HCT116 (cell line): ENCODE measurements around the gene PSKH1. TPM values are rescaled to one million over a fixed set of nuclear protein-coding genes. Genes with fewer than 3 reads are reported as not detected.

Experiments used
- ATAC-seq: fragments of 200-7000 bp; cut with Tn5 transposase; 2 replicates; pipeline ENCODE4 v1.9.1; 2020; ENCODE audit warnings: mild to moderate bottlenecking, moderate library complexity
- BruUV-seq: library from RNA; stranded (reverse); fragments of 400-500 nt; replicated peaks from 2 replicates; lab custom pipeline; 2021; lab: Mats Ljungman, UMichigan
- CTCF ChIA-PET: fragments of 300-600 bp; sonication (Branson Sonifier 250); formaldehyde crosslinking; loops from one replicate; lab custom pipeline; 2021; ENCODE audit warnings: antibody characterized with exemption; lab: Charles Lee
- POLR2A ChIA-PET: fragments of 300-600, 350-600 bp; sonication (Branson Sonifier 250); formaldehyde crosslinking; loops from one replicate; lab custom pipeline; 2021; ENCODE audit warnings: antibody characterized with exemption; lab: Charles Lee
- RAD21 ChIA-PET, 2 experiments: fragments of 300-600 bp; sonication (Branson Sonifier 250); formaldehyde crosslinking; loops; one replicate each; lab custom pipeline; 2023; ENCODE audit warnings: low total read pairs in 2 of 2; ENCODE audit not compliant: uncharacterized antibody in 2 of 2, unreplicated experiment in 2 of 2, low non-redundant PET in 1 of 2; lab: Charles Lee
- DNase-seq: peaks from one replicate; pipeline ENCODE4 v3.0.0-alpha.2; 2010; ENCODE audit warnings: low read depth, low spot score
- H2AFZ ChIP-seq: fragments of 200-600 bp; shearing (Covaris generic), sonication (generic); 2 replicates; pipeline ENCODE4 v1.6.1; 2017; ENCODE audit warnings: low read depth, mixed run types, mixed read lengths, antibody characterized with exemption, low read length; ENCODE audit not compliant: poor library complexity, severe bottlenecking
- H3K27ac ChIP-seq: 2 replicates; pipeline ENCODE4 v1.5.1; 2012; ENCODE audit warnings: low read depth, low read length
- H3K27me3 ChIP-seq: fragments of 200-600 bp; sonication (generic); 2 replicates; pipeline ENCODE4 v1.6.1; 2016; ENCODE audit warnings: mixed run types, low read length, mixed read lengths; ENCODE audit not compliant: insufficient read depth
- H3K36me3 ChIP-seq, 2 experiments: fragments of 200-500 bp in 1 of 2; fragments of 200-600 bp in 1 of 2; sonication (Bioruptor generic) in 1 of 2; sonication (generic) in 1 of 2; 2 replicates each; pipeline versions ENCODE4 v1.5.1 to v1.6.1; 2014 to 2016; ENCODE audit warnings: low read length in 2 of 2, inconsistent platforms in 1 of 2, mixed read lengths in 1 of 2, mixed run types in 1 of 2; ENCODE audit not compliant: insufficient read depth in 2 of 2, control insufficient read depth in 1 of 2
- H3K4me1 ChIP-seq, 2 experiments: fragments of 200-600 bp in 1 of 2; sonication (generic) in 1 of 2; 2 replicates each; pipeline versions ENCODE4 v1.5.1 to v1.6.1; 2012 to 2017; ENCODE audit warnings: low read length in 2 of 2, inconsistent platforms in 1 of 2, mild to moderate bottlenecking in 1 of 2, mixed read lengths in 1 of 2, mixed run types in 1 of 2, moderate library complexity in 1 of 2; ENCODE audit not compliant: insufficient read depth in 2 of 2, control insufficient read depth in 1 of 2
- H3K4me2 ChIP-seq: fragments of 200-600 bp; sonication (generic); 2 replicates; pipeline ENCODE4 v1.6.1; 2017; ENCODE audit warnings: mixed run types, low read length, mixed read lengths
- H3K4me3 ChIP-seq, 2 experiments: fragments of 200-600 bp in 1 of 2; sonication (generic) in 1 of 2; replicated peaks in 1 of 2; 2 replicates each; pipeline ENCODE4 v1.5.1; 2011 to 2016; ENCODE audit warnings: low read length in 2 of 2, control low read depth in 1 of 2, low read depth in 1 of 2, mild to moderate bottlenecking in 1 of 2, mixed read lengths in 1 of 2, mixed run types in 1 of 2
- H3K79me2 ChIP-seq: fragments of 200-600 bp; sonication (generic); 2 replicates; pipeline ENCODE4 v1.6.1; 2017; ENCODE audit warnings: mild to moderate bottlenecking, mixed run types, low read length, moderate library complexity, mixed read lengths; ENCODE audit not compliant: insufficient read depth
- H3K9ac ChIP-seq: fragments of 200-600 bp; sonication (generic); 2 replicates; pipeline ENCODE4 v1.6.1; 2016; ENCODE audit warnings: low read length, mixed read lengths
- H3K9me2 ChIP-seq: fragments of 200-600 bp; sonication (generic), shearing (Covaris generic); 2 replicates; pipeline ENCODE4 v1.6.1; 2017; ENCODE audit warnings: mixed run types, mild to moderate bottlenecking, moderate library complexity; ENCODE audit not compliant: insufficient read depth
- H3K9me3 ChIP-seq, 2 experiments: fragments of 200-500 bp in 1 of 2; fragments of 200-600 bp in 1 of 2; sonication (Bioruptor generic) in 1 of 2; sonication (generic) in 1 of 2; 2 replicates each; pipeline ENCODE4 v1.6.1; 2014 to 2017; ENCODE audit warnings: low read length in 2 of 2, mixed read lengths in 2 of 2, inconsistent platforms in 1 of 2, low read depth in 1 of 2, mild to moderate bottlenecking in 1 of 2, mixed run types in 1 of 2, moderate library complexity in 1 of 2; ENCODE audit not compliant: control insufficient read depth in 1 of 2, insufficient read depth in 1 of 2
- H4K20me1 ChIP-seq: fragments of 200-600 bp; sonication (generic), shearing (Covaris generic); 2 replicates; pipeline ENCODE4 v1.6.1; 2017; ENCODE audit warnings: mixed run types, mild to moderate bottlenecking, moderate library complexity; ENCODE audit not compliant: insufficient read depth
- CEBPB ChIP-seq: IDR thresholded peaks from 2 replicates; pipeline ENCODE4 v1.6.1; 2012; ENCODE audit warnings: low read depth
- EGR1 ChIP-seq: IDR thresholded peaks from 2 replicates; pipeline ENCODE4 v1.6.1; 2012; ENCODE audit warnings: low read depth
- ELF1 ChIP-seq: IDR thresholded peaks from 2 replicates; pipeline ENCODE4 v1.6.1; 2012; ENCODE audit warnings: low read depth, borderline replicate concordance
- EZH2 ChIP-seq: fragments of 200-600 bp; sonication (generic); IDR thresholded peaks from 2 replicates; pipeline ENCODE4 v1.6.1; 2017; ENCODE audit warnings: antibody characterized with exemption, mixed run types
- FOSL1 ChIP-seq: IDR thresholded peaks from 2 replicates; pipeline ENCODE4 v1.6.1; 2012; ENCODE audit warnings: low read depth
- JUND ChIP-seq: IDR thresholded peaks from 2 replicates; pipeline ENCODE4 v1.6.1; 2012
- POLR2A ChIP-seq: IDR thresholded peaks from 2 replicates; pipeline ENCODE4 v1.7.0; 2011; ENCODE audit warnings: borderline replicate concordance; ENCODE audit not compliant: insufficient read depth, insufficient read length; ENCODE audit errors: extremely low read depth
- POLR2AphosphoS5 ChIP-seq: IDR thresholded peaks from 2 replicates; pipeline ENCODE4 v1.6.1; 2011; ENCODE audit warnings: mild to moderate bottlenecking, low read depth, low read length, moderate library complexity
- RAD21 ChIP-seq: IDR thresholded peaks from 2 replicates; pipeline ENCODE4 v1.6.1; 2012; ENCODE audit warnings: low read depth, mild to moderate bottlenecking
- SIN3A ChIP-seq: IDR thresholded peaks from 2 replicates; pipeline ENCODE4 v1.6.1; 2012; ENCODE audit warnings: low read depth
- SP1 ChIP-seq: IDR thresholded peaks from 2 replicates; pipeline ENCODE4 v1.6.1; 2012; ENCODE audit warnings: low read depth
- SRF ChIP-seq: IDR thresholded peaks from 2 replicates; pipeline ENCODE4 v1.6.1; 2012; ENCODE audit warnings: low read depth
- YY1 ChIP-seq: IDR thresholded peaks from 2 replicates; pipeline ENCODE4 v1.6.1; 2011; ENCODE audit warnings: low read length, low read depth, moderate library complexity, mild to moderate bottlenecking; ENCODE audit not compliant: insufficient replicate concordance; ENCODE audit errors: extremely low read depth
- ZFX ChIP-seq: fragments of 450-650 bp; IDR thresholded peaks from 2 replicates; pipeline ENCODE4 v1.6.1; 2017
- ZNF274 ChIP-seq: fragments of 200-500 bp; sonication (Bioruptor generic); IDR thresholded peaks from 2 replicates; pipeline ENCODE4 v1.6.1; 2014; ENCODE audit warnings: mild to moderate bottlenecking, low read depth, low read length, inconsistent platforms
- intact Hi-C: fragments of 100-400 bp; cut with micrococcal nuclease; formaldehyde crosslinking; loops from 2 replicates; pipeline ENCODE4 v1.10.0; 2022
- total RNA-seq: library from RNA; stranded (reverse); gene quantifications from one replicate; pipeline ENCODE4 v1.2.1, GENCODE V29; 2021; ENCODE audit not compliant: unreplicated experiment
- TF ChIP-seq, protein P1 (sequence below): IDR thresholded peaks from 2 replicates; pipeline ENCODE4 v1.6.1; 2011; ENCODE audit warnings: mild to moderate bottlenecking, low read length, moderate library complexity; ENCODE audit not compliant: insufficient replicate concordance; ENCODE audit errors: extremely low read depth
- TF ChIP-seq, protein P2 (sequence below): IDR thresholded peaks from 2 replicates; pipeline ENCODE4 v1.6.1; 2012
- TF ChIP-seq, protein P3 (sequence below): IDR thresholded peaks from 2 replicates; pipeline ENCODE4 v1.6.1; 2012; ENCODE audit warnings: low read depth
- TF ChIP-seq, protein P4 (sequence below): IDR thresholded peaks from 2 replicates; pipeline ENCODE4 v1.6.1; 2012
- TF ChIP-seq, protein P5 (sequence below), 3 experiments: fragments of 200-600 bp in 1 of 3; sonication (generic) in 1 of 3; IDR thresholded peaks in 2 of 3; conservative IDR thresholded peaks in 1 of 3; 2 replicates each; pipeline ENCODE4 v1.5.1; 2012 to 2017; ENCODE audit warnings: low read depth in 2 of 3, low read length in 2 of 3, antibody characterized with exemption in 1 of 3, borderline replicate concordance in 1 of 3, control low read depth in 1 of 3, mild to moderate bottlenecking in 1 of 3, mixed read lengths in 1 of 3, mixed run types in 1 of 3, moderate library complexity in 1 of 3; ENCODE audit not compliant: insufficient read depth in 1 of 3

Gene PSKH1
- total RNA-seq, 1 experiment from 2014 or later, result 16.2 TPM

DNA sequence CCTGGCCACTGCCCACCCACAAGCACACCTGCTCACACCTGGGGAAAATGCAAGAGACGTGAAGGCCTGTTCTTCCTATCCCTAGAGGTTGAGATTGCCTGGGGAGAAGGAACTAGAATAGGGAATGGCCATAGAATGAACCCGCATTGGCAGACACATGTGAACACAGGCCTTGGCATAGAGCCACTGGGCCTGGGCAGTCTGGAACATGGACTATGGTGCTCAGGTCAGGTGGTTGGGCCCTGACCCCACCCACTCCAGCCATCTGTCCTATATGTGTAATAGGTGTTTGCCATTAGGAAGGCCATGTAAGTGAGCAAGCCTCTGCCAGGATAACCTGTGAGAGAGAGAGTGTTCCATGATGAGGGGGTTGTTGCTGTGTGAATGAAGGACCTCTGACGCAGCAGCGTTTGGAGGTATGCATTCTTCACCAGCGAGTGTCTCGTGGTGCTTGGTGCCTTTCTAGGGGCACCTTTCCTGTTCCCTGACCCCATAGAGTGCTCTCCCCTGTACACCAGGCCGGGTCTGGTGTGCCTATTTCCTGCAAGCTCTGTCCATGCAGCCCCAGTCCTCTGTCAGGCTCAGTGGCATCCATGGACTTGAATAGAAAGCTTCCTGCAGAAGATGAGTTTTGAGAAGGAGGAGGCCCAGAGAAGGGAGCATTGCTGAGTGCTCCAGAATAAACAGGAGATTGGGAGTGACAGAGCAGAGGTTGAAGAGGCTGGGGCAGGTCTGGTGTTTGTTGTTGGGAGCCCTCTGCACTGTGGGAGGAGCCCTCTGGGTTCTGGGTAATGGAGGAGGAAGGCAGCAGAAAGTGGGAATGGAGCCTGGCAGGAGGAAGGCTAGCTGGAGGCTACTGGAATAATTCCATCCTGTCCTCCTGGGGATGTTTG lies 23.0 kb downstream of the PSKH1 start:
- no peak overlapping the region for H2AFZ ChIP-seq
- no peaks in the 10 kb centered on the region for H3K9me2 ChIP-seq
- H3K4me1 ChIP-seq, result peaks cover 12 to 16% of the 10 kb centered on the region in 2 experiments
- TF ChIP-seq CEBPB, result no peak
- TF ChIP-seq, protein P1, sequence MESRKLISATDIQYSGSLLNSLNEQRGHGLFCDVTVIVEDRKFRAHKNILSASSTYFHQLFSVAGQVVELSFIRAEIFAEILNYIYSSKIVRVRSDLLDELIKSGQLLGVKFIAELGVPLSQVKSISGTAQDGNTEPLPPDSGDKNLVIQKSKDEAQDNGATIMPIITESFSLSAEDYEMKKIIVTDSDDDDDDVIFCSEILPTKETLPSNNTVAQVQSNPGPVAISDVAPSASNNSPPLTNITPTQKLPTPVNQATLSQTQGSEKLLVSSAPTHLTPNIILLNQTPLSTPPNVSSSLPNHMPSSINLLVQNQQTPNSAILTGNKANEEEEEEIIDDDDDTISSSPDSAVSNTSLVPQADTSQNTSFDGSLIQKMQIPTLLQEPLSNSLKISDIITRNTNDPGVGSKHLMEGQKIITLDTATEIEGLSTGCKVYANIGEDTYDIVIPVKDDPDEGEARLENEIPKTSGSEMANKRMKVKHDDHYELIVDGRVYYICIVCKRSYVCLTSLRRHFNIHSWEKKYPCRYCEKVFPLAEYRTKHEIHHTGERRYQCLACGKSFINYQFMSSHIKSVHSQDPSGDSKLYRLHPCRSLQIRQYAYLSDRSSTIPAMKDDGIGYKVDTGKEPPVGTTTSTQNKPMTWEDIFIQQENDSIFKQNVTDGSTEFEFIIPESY, result no peak
- TF ChIP-seq ELF1, result no peak
- TF ChIP-seq RAD21, result no peak
- TF ChIP-seq, protein P2, sequence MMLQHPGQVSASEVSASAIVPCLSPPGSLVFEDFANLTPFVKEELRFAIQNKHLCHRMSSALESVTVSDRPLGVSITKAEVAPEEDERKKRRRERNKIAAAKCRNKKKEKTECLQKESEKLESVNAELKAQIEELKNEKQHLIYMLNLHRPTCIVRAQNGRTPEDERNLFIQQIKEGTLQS, result no peak
- TF ChIP-seq SRF, result no peak
- TF ChIP-seq FOSL1, result no peak
- TF ChIP-seq EZH2, result no peak
- no peak for TF ChIP-seq ZFX
- TF ChIP-seq, protein P3, sequence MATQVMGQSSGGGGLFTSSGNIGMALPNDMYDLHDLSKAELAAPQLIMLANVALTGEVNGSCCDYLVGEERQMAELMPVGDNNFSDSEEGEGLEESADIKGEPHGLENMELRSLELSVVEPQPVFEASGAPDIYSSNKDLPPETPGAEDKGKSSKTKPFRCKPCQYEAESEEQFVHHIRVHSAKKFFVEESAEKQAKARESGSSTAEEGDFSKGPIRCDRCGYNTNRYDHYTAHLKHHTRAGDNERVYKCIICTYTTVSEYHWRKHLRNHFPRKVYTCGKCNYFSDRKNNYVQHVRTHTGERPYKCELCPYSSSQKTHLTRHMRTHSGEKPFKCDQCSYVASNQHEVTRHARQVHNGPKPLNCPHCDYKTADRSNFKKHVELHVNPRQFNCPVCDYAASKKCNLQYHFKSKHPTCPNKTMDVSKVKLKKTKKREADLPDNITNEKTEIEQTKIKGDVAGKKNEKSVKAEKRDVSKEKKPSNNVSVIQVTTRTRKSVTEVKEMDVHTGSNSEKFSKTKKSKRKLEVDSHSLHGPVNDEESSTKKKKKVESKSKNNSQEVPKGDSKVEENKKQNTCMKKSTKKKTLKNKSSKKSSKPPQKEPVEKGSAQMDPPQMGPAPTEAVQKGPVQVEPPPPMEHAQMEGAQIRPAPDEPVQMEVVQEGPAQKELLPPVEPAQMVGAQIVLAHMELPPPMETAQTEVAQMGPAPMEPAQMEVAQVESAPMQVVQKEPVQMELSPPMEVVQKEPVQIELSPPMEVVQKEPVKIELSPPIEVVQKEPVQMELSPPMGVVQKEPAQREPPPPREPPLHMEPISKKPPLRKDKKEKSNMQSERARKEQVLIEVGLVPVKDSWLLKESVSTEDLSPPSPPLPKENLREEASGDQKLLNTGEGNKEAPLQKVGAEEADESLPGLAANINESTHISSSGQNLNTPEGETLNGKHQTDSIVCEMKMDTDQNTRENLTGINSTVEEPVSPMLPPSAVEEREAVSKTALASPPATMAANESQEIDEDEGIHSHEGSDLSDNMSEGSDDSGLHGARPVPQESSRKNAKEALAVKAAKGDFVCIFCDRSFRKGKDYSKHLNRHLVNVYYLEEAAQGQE, result no peak
- no peak for TF ChIP-seq POLR2A
- TF ChIP-seq ZNF274, result no peak
- no peak for TF ChIP-seq POLR2AphosphoS5
- no peak for TF ChIP-seq SP1
- TF ChIP-seq JUND, result no peak
- TF ChIP-seq EGR1, result no peak
- no peak for TF ChIP-seq SIN3A
- TF ChIP-seq, protein P4, sequence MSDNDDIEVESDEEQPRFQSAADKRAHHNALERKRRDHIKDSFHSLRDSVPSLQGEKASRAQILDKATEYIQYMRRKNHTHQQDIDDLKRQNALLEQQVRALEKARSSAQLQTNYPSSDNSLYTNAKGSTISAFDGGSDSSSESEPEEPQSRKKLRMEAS, result no peak
- TF ChIP-seq, protein P5, sequence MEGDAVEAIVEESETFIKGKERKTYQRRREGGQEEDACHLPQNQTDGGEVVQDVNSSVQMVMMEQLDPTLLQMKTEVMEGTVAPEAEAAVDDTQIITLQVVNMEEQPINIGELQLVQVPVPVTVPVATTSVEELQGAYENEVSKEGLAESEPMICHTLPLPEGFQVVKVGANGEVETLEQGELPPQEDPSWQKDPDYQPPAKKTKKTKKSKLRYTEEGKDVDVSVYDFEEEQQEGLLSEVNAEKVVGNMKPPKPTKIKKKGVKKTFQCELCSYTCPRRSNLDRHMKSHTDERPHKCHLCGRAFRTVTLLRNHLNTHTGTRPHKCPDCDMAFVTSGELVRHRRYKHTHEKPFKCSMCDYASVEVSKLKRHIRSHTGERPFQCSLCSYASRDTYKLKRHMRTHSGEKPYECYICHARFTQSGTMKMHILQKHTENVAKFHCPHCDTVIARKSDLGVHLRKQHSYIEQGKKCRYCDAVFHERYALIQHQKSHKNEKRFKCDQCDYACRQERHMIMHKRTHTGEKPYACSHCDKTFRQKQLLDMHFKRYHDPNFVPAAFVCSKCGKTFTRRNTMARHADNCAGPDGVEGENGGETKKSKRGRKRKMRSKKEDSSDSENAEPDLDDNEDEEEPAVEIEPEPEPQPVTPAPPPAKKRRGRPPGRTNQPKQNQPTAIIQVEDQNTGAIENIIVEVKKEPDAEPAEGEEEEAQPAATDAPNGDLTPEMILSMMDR (IDR thresholded peaks at IDR 0.05 in 2 of 3, conservative IDR thresholded peaks at IDR 0.05 in 1 of 3; ENCODE audit: borderline replicate concordance in 1 of 3, insufficient read depth in 1 of 3, low read depth in 2 of 3, low read length in 2 of 3), result no peak
- TF ChIP-seq YY1, result no peak
- no peak overlapping the region for H3K4me3 ChIP-seq
- CTCF ChIA-PET, result no interaction called here
- H3K9me3 ChIP-seq, result no peaks in the 10 kb centered on the region
- intact Hi-C loops, result no loop called here
- no peaks in the 10 kb centered on the region for H3K27me3 ChIP-seq
- no peak for DNase-seq
- H4K20me1 ChIP-seq, result no peaks in the 10 kb centered on the region
- no TSS peak for BruUV-seq
- H3K27ac ChIP-seq, result no peak overlapping the region
- ATAC-seq, result no peak
- H3K4me2 ChIP-seq, result no peak overlapping the region
- no peaks in the 10 kb centered on the region for H3K79me2 ChIP-seq
- H3K36me3 ChIP-seq, result no peaks in the 10 kb centered on the region; a peak in 1 of 4 replicates
- POLR2A ChIA-PET, result no interaction called here
- RAD21 ChIA-PET, result no interaction called here
- no peak overlapping the region for H3K9ac ChIP-seq
